IPS DF 4.7 (cell line): ENCODE measurements around the gene SIK3.

ENCODE experiments used
- DNase-seq: peaks from one replicate; pipeline ENCODE4 v3.0.0-alpha.2; 2013; ENCODE audit warnings: low spot score; ENCODE audit errors: extremely low read depth

Gene SIK3

DNA sequence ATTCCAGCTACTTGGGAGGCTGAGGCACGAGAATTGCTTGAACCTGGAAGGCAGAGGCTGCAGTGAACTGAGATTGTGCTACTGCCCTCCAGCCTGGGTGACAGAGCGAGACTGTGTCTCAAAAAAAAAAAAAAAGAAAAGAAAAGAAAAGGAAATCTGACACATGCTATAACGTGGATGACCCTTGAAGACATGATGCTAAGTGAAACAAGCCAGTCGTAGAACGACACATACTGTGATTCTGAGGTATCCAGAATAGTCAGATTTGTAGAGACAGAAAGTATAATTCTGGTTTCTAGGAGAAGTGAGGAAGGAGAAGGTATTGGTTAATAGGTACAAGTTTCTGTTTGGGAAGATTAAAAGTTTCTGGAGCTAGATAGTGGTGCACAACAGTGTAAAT, 299.9 kb downstream of the SIK3 start:
- DNase-seq: no peak

DNA sequence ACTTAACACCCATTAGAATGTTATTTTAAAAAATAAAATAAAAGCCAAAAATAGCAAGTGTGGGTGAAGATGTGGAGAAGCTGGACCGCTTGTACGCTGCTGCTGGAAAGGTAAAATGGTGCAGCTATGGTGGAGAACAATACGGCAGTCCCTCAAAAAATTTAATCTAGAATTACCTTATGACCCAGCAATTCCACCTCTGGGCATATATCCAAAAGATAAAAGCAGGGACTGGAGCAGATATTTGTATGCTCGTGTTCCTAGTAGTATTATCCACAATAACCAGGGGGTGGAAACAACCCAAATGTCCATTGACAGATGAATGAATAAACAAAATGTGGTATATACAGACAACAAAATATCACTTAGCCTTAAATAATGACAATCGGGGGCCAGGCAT, 300.4 kb downstream of the SIK3 start:
- no peak for DNase-seq

DNA sequence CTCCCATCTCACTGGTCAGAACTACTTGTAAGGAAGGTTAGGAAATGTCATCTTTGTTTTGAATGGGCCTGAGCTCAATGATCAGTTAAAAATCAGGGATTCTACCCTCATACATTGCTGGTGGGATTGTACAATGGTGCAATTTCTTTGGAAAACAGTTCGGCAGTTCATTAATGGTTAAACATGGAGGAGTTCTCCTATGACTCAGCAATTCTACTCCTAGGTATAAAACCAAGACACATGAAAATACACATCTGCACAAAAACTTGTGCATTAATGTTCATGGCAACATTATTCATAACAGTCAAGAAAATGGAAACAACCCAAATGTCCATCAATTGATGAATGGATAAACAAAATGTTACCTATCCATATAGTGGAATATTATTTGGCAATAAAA, 301.7 kb downstream of the SIK3 start:
- DNase-seq: no peak

DNA sequence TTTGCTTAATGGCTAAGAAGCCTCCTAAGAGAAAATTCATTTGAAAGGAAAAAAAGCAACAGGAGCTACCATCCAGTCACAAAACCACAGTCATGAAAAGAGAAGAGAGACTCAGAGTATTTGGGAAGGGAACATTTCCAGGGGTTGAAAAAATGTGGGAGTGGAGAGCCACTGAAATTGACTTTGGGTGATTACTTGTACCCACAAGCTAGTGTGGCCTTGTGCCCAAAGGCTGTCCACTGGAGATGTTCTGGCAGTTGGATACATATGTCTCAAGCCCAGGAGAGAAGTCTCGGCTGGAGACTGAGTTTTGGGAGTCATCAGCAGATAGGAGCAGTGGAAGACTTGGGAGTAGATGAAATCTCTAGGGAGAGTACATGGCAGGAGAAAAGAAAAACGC, 303.4 kb downstream of the SIK3 start:
- DNase-seq: no peak

DNA sequence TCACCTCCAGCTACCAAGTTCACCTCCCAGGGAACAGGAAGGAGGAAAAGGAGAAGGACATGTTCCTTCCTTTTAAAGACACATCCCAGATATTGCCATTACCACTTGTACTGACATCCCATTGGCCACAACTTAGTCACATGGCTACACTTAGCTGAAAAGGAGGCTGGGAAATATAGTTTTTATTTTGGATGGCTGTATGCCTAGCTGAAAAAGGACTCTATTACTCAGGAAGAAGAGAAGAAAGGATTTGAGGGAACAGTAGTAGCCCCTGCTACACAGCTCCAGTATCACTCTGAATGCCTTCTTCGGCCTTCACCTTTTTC, 304.5 kb downstream of the SIK3 start:
- no peak for DNase-seq
